Measurements from ENCODE around the gene PKD1.
"Not testable (repeated sequence)": the region's sequence is repeated elsewhere in the genome, so short reads cannot be mapped to it uniquely, and the experiment has no call there.

Gene PKD1

DNA sequence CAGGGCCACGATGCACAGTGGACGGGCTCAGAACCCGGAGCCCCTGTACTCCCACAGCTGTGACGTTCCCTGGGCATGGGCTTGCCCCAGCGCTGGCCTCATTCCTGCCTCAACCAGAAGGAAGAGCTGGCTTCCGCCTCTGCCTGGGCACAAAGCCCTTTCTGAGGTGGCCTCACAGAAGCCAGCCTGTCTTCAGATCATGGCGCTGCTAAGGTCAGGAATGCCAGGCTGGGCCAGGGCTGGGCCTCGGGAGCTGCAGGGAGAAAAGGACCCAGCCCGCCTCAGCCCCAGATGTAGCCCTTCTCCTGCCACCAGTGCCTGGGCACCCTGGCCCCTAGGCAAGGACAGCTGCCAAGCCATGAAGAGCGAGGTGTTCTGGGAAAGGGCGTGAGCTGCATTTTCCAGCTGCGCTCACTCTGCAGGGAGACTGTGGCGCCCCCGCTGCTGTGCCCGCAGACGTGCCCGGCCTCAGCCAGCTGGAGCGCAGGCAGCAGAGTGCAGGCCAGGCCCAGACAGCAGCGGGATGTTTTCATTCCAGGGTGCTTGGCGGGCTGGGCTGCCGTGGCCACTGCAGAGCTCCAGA, 9.4 kb downstream of the PKD1 start:
- not testable (repeated sequence) for DNase-seq (ENCODE audit: low read depth in 1 of 2, low spot score in 1 of 2)

DNA sequence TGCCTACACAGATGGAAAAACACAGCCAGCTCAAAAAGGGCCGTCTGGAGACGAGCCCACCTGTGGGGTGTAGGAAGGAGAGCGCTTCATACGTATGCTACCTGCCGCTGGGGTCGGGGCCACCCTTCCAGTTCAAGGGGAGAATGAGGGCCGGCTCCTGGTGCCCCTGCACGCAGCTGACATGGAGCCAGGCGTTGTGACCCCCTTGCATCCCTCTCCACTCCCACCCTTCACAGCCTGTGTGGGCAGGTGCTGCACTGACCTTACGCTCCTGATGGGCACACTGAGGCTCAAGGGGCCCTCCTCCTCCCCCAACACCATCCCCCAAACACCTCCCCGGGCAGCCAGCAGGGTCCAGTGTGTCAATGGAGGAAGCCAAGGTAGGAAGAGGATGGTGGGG, 10.1 kb downstream of the PKD1 start:
- DNase-seq (ENCODE audit: low read depth in 1 of 2, low spot score in 1 of 2): not testable (repeated sequence)

DNA sequence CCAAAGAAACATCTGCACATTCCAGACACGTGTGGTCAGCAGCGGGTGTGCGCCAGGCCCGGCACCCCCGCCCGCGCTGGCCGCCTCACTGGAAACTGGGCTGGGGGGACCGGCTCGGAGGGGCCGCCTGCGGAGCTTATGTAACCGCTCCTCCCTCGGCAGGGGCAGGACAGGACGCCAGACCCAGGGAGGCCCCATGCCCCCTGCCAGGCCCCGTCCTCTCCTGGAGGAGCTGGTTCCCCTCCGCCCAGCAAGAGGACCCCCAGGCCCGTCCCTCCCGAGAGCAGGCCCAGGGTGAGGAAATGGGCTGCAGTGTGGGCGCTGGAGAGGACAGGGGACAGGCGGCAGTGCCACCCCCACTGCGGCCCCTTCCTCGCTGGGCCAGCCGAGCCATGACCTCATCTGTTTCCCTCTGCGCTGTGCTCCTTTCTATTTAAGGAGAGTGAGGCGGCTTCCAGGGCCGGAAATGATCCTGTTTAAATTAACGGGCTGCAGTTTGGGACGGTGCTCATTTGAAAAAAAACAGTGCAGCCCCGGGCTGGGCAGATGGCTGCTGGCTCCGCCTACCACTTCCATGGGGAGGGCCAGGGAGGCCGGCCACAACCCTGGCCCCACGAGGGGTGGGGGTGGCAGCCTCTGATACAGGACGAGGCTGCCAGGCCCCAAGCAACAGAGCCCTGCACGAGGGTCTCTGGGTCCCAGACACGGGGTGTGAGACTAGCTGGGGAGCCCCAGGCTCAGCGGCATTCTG, 10.8 kb downstream of the PKD1 start:
- not testable (repeated sequence) for DNase-seq (ENCODE audit: low read depth in 1 of 2, low spot score in 1 of 2)

DNA sequence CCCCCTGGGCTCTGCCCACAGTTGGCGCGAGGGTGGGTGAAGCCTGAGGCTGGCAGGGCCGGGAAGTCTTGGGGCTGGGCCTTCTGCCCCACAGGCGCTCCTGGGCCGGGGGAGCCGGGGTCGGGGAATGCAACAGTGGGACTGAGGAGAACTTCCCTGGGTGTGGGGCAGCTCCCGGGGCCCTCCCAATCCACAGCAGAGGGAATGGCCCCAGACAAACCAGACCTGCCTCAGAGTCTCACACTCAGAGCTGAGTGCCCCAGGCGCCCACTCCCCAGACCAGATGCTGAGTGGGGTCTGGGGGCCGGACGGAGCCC, 11.4 kb downstream of the PKD1 start:
- not testable (repeated sequence) for DNase-seq (ENCODE audit: low read depth in 1 of 2, low spot score in 1 of 2)

DNA sequence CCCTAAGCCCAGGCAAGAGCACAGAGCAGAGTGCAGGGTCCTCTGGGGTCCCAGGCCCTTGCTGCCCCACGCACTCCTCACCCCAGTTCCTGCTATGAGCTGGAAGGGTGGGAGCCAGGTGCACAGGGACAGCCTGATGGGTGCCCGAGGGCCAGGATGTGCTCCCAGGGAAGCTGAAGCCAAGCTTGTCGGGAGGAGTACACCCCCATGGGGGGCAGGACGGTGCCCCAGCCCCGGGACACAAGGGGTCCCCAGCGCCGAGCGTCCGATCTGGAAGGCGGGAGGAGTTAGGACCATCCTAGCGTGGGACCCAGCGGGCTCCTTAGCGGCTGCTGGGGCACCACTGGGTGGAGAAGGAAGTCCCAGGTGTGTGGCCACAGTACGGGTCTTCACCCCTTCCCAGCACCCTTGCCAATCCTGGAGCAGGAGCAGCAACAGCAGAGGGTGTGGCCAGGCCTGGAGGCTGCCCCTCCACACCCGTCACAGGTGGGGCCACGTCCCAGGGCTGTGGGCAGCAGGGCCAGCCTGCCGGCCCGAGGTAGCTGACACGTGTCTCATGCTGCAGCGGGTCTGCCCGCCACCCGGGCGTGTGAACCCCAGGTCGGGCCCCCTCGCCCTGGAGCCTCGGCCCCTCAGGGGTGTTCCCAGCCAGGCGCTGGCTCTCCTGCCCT, 11.9 kb downstream of the PKD1 start:
- not testable (repeated sequence) for DNase-seq (ENCODE audit: low read depth in 1 of 2, low spot score in 1 of 2)

DNA sequence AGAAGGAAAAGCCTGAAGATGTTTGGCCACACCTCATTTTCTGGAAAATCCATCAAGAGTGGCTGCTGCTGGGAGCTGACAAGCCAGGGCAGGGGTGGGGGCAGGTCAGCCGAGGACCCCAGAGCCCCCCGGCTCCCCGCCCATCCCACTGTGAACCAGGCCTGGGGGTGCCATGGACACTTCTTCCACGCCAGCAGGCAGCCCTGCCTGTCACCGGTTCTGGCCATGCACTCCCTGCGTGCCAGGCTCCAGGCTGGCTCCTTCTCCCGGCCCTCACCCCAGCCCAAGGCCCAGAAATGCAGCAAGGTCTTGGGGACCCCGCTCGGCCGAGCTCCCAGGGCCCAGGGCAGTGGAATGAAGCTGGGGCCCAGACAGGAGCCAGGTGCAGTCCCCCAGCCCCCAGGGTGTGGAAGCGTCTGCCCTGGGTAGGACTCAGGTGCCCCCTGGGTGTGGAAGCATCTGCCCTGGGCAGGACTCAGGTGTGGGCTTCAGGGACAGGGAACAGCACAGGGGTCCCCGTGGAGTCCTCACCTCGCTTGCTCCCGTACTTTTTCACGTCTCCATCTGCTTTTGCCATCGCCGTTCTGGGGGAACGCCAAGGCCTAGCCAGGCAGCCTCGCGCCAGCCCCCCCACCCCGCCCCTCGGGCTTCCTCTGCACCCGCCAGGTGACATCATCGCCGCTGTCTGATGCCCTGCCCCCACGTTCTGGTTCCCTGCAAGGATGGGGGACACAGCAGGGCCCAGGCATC, 12.6 kb downstream of the PKD1 start:
- not testable (repeated sequence) for DNase-seq (ENCODE audit: low read depth in 1 of 2, low spot score in 1 of 2)

DNA sequence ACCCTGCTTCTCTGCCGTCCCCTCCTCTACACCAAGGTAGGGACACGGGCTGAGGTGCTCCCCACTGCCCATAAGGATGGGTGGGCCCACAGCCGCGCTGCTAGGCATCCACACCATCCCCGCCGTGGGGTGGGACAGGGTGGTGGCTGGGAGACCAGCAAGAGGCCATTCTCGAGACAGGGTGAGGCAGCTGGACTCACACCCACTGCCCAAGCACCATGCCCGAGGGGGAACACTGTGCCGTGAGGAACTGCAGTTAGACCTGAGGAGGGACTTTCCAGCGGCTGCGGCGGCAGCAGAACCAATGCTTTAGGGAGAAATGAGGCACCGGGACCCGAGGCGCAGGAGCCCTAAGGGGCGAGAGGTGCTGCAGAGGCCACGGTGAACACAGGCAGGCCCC, 13.3 kb downstream of the PKD1 start:
- DNase-seq (ENCODE audit: low read depth in 1 of 2, low spot score in 1 of 2): no peak

DNA sequence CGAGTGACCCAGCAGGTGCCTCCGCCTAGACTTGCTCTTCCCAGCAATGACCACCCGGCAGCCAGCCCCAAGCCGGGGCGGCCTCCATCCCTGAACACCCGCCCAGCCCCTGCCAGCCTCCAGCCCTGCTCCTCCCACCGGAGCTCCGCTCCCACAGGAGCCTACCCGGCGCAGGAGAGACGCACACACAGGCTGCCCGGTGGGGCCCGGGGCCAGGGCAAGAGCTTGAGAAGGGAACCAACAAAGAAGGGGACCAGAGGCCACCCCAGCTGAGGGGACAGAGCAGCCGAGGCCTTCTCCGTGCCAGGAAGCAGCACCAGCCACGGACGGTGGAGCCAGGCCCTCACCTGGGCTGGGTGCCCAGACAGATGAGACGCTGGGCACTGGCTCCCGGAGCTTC, 13.8 kb downstream of the PKD1 start:
- DNase-seq (ENCODE audit: low read depth in 1 of 2, low spot score in 1 of 2): no peak

DNA sequence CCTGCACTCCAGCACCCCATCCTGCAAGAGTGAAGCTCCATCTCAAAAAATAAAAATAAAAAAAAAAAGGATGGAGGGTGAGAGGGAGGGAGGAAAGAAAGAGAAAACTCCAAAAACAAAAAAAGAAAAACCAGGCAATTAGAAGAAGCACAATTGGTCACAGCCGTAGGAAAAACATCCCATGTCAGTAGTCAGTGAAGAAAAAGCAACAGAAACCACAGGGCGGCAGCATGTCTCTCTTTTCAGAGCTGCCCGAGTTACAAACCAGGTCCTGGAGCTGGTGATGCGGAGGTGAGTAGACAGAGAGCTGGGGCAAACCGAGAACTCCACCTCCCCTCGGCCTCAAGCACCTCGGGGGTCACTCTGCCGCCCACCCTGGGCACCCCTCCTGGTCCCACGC, 14.4 kb downstream of the PKD1 start:
- not testable (repeated sequence) for DNase-seq (ENCODE audit: low read depth in 1 of 2, low spot score in 1 of 2)

DNA sequence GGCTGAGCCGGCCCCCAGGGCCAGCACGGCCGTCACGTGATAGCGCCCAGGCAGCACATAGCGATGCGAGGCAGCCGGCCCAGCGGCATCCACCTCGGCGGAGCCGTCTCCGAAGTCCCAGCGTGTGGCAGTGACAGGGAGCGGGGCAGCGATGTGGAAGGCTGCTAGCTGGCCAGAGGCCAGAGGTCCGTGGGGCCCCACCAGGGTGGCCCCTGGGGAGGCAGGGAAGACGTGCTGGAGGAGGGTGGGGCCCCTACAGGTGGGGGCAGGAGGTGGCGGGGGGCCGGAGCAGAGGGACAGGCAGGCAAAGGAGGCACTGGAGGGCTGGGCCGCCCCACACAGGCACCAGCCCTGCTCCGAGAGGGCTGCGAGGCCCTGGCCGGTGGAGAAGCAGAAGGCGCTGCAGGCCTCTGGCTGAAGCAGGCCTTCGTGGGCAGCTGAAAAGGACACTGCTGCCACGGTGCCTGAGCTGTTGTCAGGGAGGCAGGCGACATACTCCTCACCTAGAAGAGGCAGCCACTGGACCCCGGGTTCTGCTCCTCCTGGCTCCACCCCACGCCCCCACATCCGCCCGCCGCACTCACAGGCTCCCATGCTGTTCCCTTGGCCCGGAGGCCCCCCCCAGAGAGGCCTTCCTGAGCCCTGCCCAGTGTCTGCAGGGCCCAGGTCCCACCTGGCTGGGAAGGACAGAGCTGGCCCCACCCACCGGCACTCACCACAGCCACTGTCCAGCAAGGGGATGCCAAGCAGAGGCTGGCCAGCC, 17.6 kb downstream of the PKD1 start:
- DNase-seq (ENCODE audit: low read depth in 1 of 2, low spot score in 1 of 2): not testable (repeated sequence)

DNA sequence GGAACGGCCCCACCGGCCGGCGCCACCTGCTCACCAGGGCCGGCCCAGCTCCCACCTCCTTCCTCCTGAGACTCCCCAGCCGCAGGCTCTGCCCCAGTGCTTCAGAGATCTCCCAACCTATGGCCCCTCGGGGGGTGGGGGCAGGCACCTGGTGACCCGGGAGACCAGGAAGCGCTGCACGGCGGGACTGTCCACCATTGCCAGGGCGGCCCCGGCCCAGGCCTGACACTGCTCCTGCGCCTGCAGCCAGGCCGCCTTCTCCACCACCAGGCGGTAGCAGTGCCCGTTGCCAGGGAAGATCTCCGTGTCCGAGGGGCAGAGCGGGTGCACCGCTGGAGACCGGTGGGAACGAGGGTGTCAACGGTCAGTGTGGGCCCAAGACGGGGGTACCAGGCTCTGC, 18.4 kb downstream of the PKD1 start:
- not testable (repeated sequence) for DNase-seq (ENCODE audit: low read depth in 1 of 2, low spot score in 1 of 2)

DNA sequence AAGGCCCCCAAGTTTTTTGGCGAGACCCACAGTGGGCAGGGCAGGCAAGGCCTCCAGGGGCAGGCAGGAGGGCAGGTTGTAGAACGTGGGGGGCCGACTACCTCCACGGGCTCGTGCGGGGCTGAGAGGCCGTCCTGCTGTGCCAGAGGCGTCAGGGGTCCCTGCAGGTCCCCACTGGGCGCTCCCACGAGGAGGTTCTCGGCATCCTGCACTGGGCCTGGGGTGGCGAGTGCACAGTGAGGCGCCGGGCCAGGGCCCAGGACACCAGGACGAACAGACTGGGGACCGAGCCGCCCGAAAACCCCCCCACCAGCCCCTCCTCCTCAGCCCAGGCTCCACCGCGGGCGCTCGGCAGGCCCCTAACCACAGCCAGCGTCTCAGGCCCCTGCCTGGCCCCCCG, 19.3 kb downstream of the PKD1 start:
- not testable (repeated sequence) for DNase-seq (ENCODE audit: low read depth in 1 of 2, low spot score in 1 of 2)

DNA sequence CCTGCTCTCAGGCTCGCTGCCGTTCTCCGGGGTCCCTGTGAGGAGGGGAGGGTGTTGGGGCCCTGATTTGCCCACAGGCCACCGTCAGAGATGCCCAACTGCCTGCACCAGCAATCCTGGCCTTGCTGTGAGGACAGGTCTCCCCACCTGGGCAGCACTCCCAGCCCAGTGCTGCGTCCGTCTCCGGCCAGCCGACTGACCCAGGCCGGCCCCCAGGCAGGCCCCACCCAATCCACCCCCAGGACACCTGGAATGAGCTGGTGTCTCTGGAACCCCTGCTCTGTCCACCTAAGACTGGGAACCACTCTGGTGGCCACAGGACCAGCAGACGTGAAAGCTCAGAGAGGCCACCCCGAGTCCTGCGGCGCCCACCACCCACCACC, 20.1 kb downstream of the PKD1 start:
- DNase-seq (ENCODE audit: low read depth in 1 of 2, low spot score in 1 of 2): no peak

DNA sequence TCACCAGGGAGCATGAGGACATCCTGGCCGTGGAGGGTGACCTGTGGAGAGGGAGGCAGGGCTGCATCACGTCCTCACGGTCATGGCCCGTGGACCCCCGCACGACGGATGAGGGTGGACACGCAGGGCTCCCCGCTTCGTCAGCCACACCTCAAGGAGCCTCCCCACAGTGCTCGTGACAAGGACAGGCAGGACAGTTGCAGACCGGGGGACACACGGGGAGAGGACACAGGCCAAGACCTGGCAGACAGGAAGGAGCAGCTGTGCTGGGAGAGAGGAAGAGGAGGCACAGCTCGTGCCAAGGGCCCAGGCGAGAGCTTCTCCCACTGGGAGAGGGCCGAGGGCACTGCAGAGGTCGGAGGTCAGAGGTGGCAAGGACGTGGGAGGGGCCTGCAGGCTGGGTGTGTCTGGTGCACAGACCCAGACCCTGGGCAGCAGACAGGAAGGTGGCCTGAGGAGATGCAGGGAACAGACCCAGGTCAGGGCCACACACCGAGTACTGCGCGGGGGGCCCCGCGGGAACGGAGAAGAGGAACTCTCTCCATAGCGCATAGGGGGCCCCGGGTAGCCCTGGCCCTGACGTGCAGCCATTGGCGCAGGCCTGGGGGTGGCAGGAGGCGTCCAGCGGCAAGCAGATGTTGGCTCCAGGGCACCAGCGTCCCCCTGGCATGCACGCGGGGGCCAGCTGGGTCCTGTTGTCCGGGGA, 20.7 kb downstream of the PKD1 start:
- not testable (repeated sequence) for DNase-seq (ENCODE audit: low read depth in 1 of 2, low spot score in 1 of 2)

DNA sequence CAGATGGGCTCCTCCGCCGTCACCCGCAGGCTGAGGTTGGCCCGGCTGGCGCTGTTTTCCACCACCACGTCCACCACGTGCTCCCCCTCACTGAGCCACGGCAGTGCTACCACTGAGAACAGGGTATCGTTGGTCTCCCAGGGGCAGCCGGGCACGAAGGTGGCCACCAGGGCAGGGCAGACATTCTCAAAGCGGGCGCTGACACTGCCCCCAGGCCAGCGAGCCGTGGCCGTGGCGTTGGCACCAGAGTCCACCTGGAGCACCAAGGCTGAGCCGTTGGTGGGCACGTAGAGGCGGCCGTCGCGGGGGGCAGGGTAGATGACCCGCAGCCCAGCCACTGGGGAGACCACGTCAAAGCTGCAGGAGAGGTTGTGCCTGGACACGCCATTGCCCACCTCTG, 21.5 kb downstream of the PKD1 start:
- not testable (repeated sequence) for DNase-seq (ENCODE audit: low read depth in 1 of 2, low spot score in 1 of 2)

DNA sequence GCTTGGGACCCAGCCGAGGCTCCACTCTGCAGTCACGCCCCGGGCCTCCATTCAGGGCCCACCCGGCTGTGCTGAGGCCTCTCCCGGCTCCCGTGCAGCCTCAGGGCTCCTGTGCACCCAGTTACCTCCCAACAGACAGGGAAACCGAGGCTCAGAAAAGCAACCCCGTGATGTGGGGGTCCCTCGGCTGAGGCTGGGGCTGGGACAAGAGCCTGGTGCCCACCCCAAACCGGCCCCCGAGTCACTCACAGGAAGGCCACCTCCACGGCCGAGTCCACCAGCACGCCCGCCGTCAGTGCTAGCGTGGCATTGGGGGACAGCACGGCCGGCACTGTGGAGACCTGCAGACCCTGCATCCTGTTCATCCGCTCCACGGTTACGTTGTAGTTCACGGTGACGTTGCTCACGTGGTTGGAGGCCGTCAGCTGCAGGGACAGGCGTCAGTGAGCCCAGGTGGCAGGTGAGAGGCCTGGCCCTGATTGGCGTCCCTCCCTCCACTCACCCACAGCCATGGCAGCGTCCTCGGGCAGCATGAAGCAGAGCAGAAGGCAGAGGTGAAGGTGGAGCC, 23.1 kb downstream of the PKD1 start:
- not testable (repeated sequence) for DNase-seq (ENCODE audit: low read depth in 1 of 2, low spot score in 1 of 2)

DNA sequence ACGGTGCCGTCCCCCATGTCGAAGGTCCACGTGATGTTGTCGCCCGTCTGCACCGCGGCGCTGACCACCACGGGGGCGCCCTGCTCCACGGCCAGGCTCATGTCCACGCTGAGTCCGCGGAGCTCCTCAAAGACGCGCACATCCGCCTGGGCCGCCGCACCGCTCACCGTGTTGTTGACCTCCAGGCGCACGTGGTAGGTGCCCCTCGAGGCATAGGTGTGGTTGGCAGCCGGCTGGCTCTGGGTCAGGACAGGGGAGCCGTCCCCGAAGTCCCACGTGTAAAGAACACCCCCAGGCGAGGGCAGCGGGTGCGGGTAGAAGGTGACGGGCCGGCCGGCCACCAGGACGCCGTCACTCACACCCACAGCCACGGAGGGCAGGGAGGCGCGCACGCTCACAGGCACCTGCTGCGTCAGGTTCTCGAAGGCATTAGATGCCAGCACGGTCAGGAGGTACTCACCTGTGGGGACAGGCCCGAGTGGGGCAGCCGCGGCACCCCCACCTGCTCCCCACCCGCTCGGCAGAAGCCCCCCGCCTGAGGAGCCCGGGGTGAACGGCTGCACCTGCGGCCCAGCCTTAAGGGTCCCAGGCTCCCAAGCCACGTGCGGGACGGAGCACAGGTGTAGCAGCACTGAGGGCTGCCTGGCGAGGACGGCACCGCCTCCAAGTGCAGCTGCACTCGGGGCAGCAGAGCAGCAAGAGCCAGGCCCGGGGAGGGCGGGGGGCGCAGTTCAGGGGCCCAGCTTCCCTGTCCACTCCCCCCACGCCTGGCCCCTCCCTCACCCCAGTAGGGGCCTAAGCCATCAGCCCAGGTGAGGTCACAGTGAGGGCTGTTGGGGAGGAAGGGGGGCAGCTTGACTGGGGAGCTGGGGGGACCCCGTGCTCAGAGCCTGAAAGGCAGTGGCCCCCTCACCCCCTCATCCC, 24.0 kb downstream of the PKD1 start:
- not testable (repeated sequence) for DNase-seq (ENCODE audit: low read depth in 1 of 2, low spot score in 1 of 2)

DNA sequence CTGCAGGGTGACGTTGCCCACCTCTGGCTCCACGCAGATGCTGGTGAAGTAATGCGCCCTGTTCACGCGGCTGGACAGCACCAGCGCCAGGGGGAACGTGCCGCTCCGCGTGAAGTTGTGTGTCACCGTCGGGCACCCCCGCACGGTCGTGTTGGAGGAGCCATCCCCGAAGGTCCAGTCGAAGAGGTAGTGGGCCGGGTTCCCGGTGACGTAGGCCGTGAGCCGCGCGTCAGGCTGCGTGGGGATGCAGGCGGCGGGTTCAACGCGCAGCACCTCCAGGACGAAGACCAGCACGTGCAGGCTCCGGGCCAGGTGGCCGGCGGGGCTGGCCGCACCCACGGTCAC, 24.7 kb downstream of the PKD1 start:
- DNase-seq (ENCODE audit: low read depth in 1 of 2, low spot score in 1 of 2): not testable (repeated sequence)

DNA sequence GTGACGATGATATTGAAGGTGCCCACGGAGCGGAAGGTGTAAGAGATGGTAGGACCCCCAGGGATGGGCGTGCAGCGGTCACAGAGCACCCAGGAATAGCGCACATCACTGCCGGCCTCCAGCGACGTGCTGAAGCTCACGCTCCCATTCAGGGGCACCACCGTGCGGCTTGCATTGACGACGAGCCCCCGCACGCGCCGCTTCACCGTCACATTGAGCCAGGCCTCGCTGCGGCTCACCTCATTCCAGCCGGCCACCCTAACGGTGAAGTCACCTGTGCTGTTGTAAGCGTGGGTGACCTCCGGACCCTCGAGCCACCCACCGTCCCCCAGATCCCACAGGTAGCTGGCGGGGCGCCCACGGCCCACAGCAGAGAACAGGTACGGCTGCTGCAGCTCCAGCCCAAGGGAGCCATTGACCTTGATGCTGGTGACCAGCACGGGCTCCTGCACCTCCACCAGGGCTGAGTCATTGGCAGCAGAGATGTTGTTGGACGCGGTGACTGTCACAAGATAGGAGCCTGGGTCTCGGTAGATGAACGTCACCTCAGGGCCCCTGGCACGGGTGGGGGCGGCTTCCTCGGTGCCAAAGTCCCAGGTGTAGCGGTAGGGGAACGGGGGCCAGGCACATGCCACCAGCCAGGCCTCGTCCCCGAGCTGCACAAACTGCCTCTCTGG, 25.2 kb downstream of the PKD1 start:
- DNase-seq (ENCODE audit: low read depth in 1 of 2, low spot score in 1 of 2): not testable (repeated sequence)
